T-cell (primary cell): ENCODE data around the gene FAM156A. TPM values are rescaled to one million over a fixed set of nuclear protein-coding genes. Genes with fewer than 3 reads are reported as not detected.
"Not testable (repeated sequence)": the region's sequence is repeated elsewhere in the genome, so short reads cannot be mapped to it uniquely, and the experiment has no call there.

Experiments
- ATAC-seq, 4 experiments: fragments of 200-7000 bp in 3 of 4; fragments of 150-1000 bp in 1 of 4; cut with Tn5 transposase; replicated peaks in 1 of 4; 1 replicate in 3 of 4; 2 replicates in 1 of 4; pipeline ENCODE4 v1.10.0; 2021; ENCODE audit warnings: moderate library complexity in 3 of 4, mild to moderate bottlenecking in 2 of 4, moderate number of reproducible peaks in 1 of 4
- CTCF ChIA-PET, 2 donors: fragments of 300-600 bp; sonication (Branson Sonifier 250); formaldehyde crosslinking; loops; one replicate each; lab custom pipeline; 2022; ENCODE audit warnings: antibody characterized with exemption in 2 of 2; lab: Charles Lee
- POLR2A ChIA-PET, 2 donors: fragments of 300-600 bp; sonication (Branson Sonifier 250); formaldehyde crosslinking; loops; one replicate each; lab custom pipeline; 2022; ENCODE audit warnings: antibody characterized with exemption in 2 of 2; lab: Charles Lee
- DNase-seq, 35 experiments: peaks; one replicate each; pipeline versions ENCODE4 v3.0.0 to v3.0.0-alpha.2; 2013 to 2023
- H3K27ac ChIP-seq: one replicate; pipeline ENCODE4 v1.5.1; 2013; ENCODE audit warnings: low read length
- H3K27me3 ChIP-seq, 2 experiments: replicated peaks in 1 of 2; 1 replicate in 1 of 2; 2 replicates in 1 of 2; pipeline versions ENCODE4 v1.6.1 to v1.7.0; 2013; ENCODE audit warnings: low read length in 1 of 2, mixed read lengths in 1 of 2; ENCODE audit not compliant: control insufficient read depth in 2 of 2, insufficient read depth in 2 of 2; ENCODE audit errors: extremely low read depth in 1 of 2
- H3K36me3 ChIP-seq, 2 donors: 1 replicate in 1 of 2; 2 replicates in 1 of 2; pipeline versions ENCODE4 v1.6.1 to v1.7.0; 2013; ENCODE audit warnings: low read length in 1 of 2; ENCODE audit not compliant: control insufficient read depth in 2 of 2, insufficient read depth in 1 of 2; ENCODE audit errors: extremely low read depth in 1 of 2
- H3K4me1 ChIP-seq, 2 experiments: 1 replicate in 1 of 2; 2 replicates in 1 of 2; pipeline versions ENCODE4 v1.6.1 to v1.7.0; 2013; ENCODE audit warnings: low read length in 2 of 2, mixed read lengths in 1 of 2; ENCODE audit not compliant: insufficient read depth in 2 of 2, control insufficient read depth in 1 of 2; ENCODE audit errors: extremely low read depth in 1 of 2
- H3K4me3 ChIP-seq, 2 donors: 1 replicate in 1 of 2; 2 replicates in 1 of 2; pipeline versions ENCODE4 v1.5.1 to v1.7.0; 2013; ENCODE audit warnings: mild to moderate bottlenecking in 2 of 2, low read length in 1 of 2, moderate library complexity in 1 of 2; ENCODE audit not compliant: control insufficient read depth in 1 of 2; ENCODE audit errors: extremely low read depth in 1 of 2
- H3K9me3 ChIP-seq: 2 replicates; pipeline ENCODE4 v1.7.0; 2013
- H3K27ac Mint-ChIP-seq, 2 donors: one replicate each; pipeline ENCODE4 v1.8.0; 2020 to 2021; ENCODE audit warnings: mild to moderate bottlenecking in 2 of 2, mixed read lengths in 2 of 2
- H3K27me3 Mint-ChIP-seq, 2 donors: one replicate each; pipeline ENCODE4 v1.8.0; 2021 to 2022; ENCODE audit warnings: mixed read lengths in 2 of 2
- H3K36me3 Mint-ChIP-seq: one replicate; pipeline ENCODE4 v1.8.0; 2021; ENCODE audit warnings: mixed read lengths
- H3K4me1 Mint-ChIP-seq, 3 donors: one replicate each; pipeline ENCODE4 v1.8.0; 2020 to 2022; ENCODE audit warnings: mixed read lengths in 3 of 3, mild to moderate bottlenecking in 1 of 3
- H3K4me3 Mint-ChIP-seq, 3 donors: one replicate each; pipeline ENCODE4 v1.8.0; 2020 to 2022; ENCODE audit warnings: mild to moderate bottlenecking in 3 of 3, mixed read lengths in 3 of 3, moderate library complexity in 3 of 3
- H3K9me3 Mint-ChIP-seq, 3 donors: one replicate each; pipeline ENCODE4 v1.8.0; 2020 to 2022; ENCODE audit warnings: mixed read lengths in 3 of 3
- WGBS: methylation state at CpG from one replicate; pipeline ENCODE4 v1.1.5; 2013; ENCODE audit warnings: missing lambda C conversion rate; ENCODE audit not compliant: insufficient coverage; 5-methylcytosine and 5-hydroxymethylcytosine counted together
- total RNA-seq, 35 experiments: library from RNA in 6 of 35; stranded (reverse) in 6 of 35; fragments of 120-200 nt in 1 of 35; gene quantifications; one replicate each; pipeline versions ENCODE4 v1.2.1 to v1.2.4 and lab custom pipeline; 2013 to 2026

FAM156A gene
- total RNA-seq, 5 donors from 2014 or later (not counting 1 experiment from before 2014, with no cell fraction given) = 16.5 to 23.0 (median 17.8) TPM

DNA sequence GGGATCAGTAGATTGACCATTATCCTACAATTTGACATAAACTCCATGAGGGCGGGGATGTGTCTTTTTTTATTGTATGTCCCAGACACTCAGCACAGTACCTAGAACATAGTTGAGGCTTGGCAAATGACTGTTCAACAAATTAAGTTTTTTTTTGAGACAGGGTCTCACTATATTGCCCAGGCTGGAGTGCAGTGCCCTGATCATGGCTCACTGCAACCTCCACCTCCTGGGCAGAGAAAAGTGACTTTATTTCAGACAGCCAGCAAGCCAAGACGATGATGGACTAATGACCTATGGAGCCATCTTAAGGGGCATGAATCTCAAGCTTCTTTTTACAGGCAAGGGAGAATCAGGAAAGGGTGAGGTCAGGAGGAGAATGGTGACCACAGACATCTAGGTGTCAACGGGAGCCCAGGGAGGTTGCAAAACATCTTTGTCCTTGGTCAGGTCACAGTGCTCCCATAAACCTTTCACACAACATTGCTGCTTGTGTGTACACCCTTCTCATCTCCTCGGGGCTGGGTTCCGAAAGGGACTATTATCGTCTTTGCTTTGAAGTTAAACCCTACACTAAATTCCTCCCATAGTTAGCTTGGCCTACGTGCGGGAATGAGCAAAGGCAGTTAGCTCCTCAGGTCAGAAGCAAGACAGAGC is 16.1 kb upstream of the FAM156A start:
- H3K4me3 ChIP-seq, ATAC-seq, DNase-seq, H3K27ac Mint-ChIP-seq, POLR2A ChIA-PET, H3K27me3 ChIP-seq, H3K36me3 Mint-ChIP-seq, H3K4me3 Mint-ChIP-seq, H3K36me3 ChIP-seq, H3K9me3 Mint-ChIP-seq, H3K4me1 Mint-ChIP-seq, CTCF ChIA-PET, H3K27me3 Mint-ChIP-seq, H3K4me1 ChIP-seq, H3K27ac ChIP-seq, H3K9me3 ChIP-seq: not testable (repeated sequence)
- WGBS = no CpG with 5 or more reads among the region's 8 CpGs

DNA sequence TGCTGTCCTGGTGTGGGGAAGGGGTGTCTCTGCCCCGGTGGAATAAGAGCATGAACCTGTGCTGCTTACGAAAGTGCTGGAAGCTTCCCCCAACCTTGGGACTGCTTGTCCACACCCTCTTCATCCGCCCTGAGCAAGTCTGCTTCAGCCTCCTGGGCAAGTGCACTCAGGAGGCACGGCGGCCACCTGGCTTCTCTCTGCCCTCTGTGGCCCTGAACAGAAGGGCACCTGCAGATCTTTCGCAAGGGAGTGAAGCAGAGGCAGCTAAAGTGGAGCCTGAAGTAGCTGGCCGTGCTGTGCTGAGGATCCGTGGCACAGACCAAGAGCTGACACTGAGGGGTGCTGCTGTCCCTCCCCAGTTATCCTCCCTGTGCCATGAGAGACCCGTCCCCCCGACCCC is 9.6 kb upstream of the FAM156A start:
- H3K27me3 Mint-ChIP-seq, H3K36me3 Mint-ChIP-seq, POLR2A ChIA-PET, DNase-seq, ATAC-seq, H3K36me3 ChIP-seq, H3K27ac Mint-ChIP-seq, H3K4me1 Mint-ChIP-seq, H3K27me3 ChIP-seq, CTCF ChIA-PET, H3K9me3 ChIP-seq, H3K4me3 ChIP-seq, H3K4me3 Mint-ChIP-seq, H3K4me1 ChIP-seq, H3K27ac ChIP-seq, H3K9me3 Mint-ChIP-seq: not testable (repeated sequence)
- WGBS = no CpG with 5 or more reads among the region's 10 CpGs

DNA sequence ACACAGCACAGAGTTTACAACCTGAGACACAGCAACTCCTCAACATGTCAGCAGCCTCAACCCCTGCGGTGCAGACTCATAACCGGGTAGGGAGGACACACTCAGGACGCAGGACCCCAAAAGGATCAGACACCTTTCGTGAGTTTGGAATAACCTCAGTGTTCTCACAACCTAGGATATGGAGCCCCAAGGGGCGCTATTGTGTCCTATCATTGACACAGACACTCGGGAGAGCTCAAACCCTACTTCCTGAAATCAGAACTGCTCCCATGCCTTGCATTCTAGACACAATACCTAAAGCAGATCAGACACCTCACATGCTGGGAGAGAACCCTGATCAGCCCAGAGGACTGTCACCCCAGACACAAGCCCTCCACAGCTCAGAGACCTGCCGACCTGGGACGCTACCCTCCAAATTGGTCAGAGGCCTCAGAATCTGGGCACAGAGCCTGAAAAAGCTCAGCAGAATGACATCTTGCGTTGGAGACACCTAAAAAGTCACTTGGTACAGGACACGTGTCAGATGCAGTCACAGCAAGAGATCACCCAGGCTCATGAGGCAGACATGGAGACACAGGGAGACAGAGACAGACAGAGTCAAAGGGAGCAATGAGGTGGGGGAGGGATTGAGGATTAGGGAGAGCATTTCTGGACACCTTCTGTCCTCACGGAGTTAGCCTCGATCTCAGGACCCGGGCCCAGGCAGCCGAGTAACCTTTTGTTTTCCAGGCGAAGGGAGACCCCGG is 8.8 kb upstream of the FAM156A start:
- H3K27ac ChIP-seq, H3K27me3 ChIP-seq, DNase-seq, H3K4me3 Mint-ChIP-seq, H3K4me1 ChIP-seq, H3K4me1 Mint-ChIP-seq, H3K27ac Mint-ChIP-seq, H3K36me3 ChIP-seq, POLR2A ChIA-PET, H3K36me3 Mint-ChIP-seq, H3K4me3 ChIP-seq, ATAC-seq, H3K9me3 Mint-ChIP-seq, H3K27me3 Mint-ChIP-seq, CTCF ChIA-PET, H3K9me3 ChIP-seq: not testable (repeated sequence)
- no CpG with 5 or more reads among the region's 16 CpGs for WGBS

DNA sequence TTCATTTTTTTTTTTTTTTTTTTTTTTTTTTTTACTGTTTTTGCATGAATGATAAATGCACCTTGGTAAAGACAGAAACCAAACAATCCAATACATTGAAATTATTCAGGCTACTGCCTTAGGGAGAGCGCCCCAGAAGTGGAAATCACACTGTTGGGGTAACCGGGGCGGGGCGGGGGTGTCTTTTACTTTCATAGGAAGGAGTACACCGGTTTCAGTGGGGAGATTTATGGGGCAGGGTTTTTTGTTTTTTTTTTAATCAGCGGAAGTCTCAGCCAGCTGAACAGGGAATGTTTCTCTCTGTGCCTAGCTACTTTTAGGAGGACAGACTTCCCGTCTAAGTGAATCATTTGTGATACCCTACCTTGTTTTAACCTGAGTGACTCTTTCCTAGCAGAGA is 643 bp upstream of the FAM156A start:
- H3K27ac Mint-ChIP-seq, CTCF ChIA-PET, H3K36me3 Mint-ChIP-seq, H3K4me1 ChIP-seq, H3K4me3 Mint-ChIP-seq, H3K27me3 ChIP-seq, H3K4me3 ChIP-seq, H3K9me3 Mint-ChIP-seq, H3K4me1 Mint-ChIP-seq, POLR2A ChIA-PET, H3K27me3 Mint-ChIP-seq, H3K36me3 ChIP-seq, H3K27ac ChIP-seq, H3K9me3 ChIP-seq, DNase-seq: not testable (repeated sequence)
- ATAC-seq = peak in 2 of 4 experiments; percentile 1 to 31
- WGBS = no CpG with 5 or more reads among the region's 7 CpGs

DNA sequence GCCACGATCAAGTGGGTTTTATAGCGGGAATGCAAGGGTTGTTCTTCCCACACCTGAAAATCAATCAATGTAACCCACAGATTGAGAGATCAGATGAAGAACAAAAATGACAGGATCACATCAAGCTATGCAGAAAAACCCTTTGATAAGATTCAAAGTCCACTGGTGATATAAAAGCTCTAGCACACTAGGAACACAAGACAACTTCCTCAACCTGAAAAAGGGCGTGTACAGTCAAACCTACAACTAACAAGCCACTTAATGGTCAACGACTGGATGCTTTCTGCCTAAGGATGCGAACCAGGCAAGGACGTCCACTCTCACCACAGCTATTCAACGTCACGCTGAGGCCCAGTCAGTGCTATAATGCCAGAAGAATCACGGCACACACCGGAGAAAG is 8.4 kb downstream of the FAM156A start:
- no CpG with 5 or more reads among the region's 10 CpGs for WGBS
- H3K27ac ChIP-seq, H3K27ac Mint-ChIP-seq, DNase-seq, H3K4me1 ChIP-seq, ATAC-seq, H3K9me3 ChIP-seq, H3K4me3 ChIP-seq, H3K36me3 ChIP-seq, H3K9me3 Mint-ChIP-seq, H3K27me3 ChIP-seq, H3K27me3 Mint-ChIP-seq, POLR2A ChIA-PET, H3K36me3 Mint-ChIP-seq, H3K4me3 Mint-ChIP-seq, CTCF ChIA-PET, H3K4me1 Mint-ChIP-seq: not testable (repeated sequence)

DNA sequence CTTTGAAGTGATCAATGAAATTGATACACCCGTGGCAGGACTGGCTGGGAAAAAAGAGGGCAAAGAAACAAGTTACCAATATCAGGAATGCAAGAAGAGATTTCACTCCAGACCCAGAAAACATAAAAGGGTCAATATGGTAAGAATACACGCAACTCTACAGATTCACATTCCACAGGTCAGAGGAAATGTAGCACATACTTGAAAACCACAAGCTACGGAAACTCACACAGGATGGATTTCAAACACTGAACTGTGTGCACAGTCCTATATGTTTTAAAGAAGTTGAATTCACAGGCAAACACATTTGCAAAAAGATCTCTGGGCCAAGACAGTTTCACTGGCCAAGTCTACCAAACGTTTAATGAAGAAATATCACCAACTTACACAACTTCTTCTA is 9.0 kb downstream of the FAM156A start:
- H3K4me3 ChIP-seq, CTCF ChIA-PET, H3K9me3 ChIP-seq, H3K27me3 ChIP-seq, POLR2A ChIA-PET, H3K27me3 Mint-ChIP-seq, DNase-seq, H3K9me3 Mint-ChIP-seq, H3K36me3 Mint-ChIP-seq, H3K4me1 ChIP-seq, H3K4me1 Mint-ChIP-seq, H3K27ac ChIP-seq, H3K4me3 Mint-ChIP-seq, H3K36me3 ChIP-seq, H3K27ac Mint-ChIP-seq: not testable (repeated sequence)
- WGBS = no CpG with 5 or more reads among the region's 4 CpGs
- ATAC-seq = peak in 1 of 4 experiments; percentile 32
